Measurements from ENCODE around the gene ADGRD2.

Gene ADGRD2

DNA sequence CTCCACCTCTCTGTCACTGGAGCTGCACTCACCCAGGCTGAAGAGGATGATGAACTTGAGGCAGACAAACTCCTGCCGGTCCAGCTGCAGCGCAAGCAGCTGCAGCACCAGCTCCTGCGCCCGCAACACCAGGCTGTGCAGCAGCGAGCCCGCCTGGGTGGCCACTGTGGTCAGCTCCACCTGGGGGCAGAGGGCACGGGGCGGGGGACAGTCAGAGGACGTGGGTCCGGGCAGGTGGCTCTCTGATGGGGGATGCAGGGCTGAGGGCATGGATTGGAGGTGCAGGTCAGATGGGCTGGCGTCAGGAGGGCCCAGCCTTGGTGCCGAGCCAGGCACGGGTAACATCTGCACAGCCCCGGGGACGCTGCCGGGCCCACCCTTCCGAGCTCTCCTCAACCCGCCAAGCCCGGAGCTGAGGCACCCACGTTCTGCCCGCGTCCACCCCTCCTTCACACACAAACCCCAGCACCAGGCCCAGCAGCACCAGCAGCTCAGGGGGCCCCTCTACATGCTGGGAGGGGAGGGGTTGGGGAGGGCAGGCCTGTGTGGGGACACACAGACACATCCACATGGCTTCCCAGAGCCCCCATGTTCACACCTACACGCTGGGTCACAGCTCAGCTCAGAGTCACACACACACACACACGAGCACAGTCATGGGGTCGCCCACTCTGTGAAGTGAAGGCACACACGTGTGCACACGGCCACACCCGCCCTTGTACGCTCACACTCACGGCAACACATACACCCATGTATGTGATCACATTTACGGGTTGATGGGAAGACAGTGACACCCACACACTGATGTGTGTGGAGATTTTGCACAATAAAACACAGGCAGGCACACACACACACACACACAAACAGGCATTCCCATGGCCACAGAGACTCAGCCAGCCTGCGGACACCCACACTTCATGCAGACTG, 41.1 kb downstream of the ADGRD2 start:
- no peak for DNase-seq (ENCODE audit: low read depth, low spot score)
- H3K27ac ChIP-seq = no peak overlapping the region

DNA sequence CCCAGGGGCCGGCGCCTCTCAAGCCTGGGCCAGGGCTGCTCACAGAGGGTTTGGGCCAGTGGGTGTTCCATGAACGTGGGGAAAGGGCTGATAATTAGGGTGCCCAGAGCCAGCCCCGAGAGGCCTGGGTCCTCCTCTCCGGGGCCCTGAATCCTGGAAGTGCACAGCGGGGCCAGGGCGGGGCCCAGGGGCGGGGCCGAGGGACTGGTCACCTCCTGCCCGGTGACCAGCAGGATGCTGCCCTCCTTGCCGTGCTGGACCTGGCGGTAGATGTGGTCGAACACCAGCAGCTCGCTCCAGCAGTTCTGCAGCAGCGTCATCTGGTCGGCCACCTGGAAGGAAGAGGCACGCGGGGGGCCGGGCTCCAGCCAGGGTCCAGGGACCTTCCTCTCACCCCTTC, 42.6 kb downstream of the ADGRD2 start:
- H3K27ac ChIP-seq = no peak overlapping the region
- DNase-seq (ENCODE audit: low read depth, low spot score) = no peak

DNA sequence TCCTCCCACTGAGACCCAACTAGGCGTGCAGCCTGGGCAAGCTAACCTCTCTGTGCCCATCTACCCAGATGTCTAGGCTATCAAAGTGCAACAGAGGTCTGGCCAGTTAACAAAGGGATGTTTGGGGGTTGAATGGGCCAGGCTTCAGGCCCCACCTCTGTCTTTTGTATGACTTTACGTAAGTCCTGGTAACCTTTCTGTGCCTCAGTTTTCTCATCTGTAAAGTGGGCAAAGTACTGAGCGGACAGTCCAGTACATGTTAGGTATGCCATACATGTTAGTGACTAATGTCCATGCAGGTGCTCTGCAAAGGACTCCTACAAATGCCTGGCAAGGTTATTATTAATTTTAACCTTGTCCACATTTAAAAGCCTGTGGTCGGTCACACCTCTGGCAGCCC, 43.0 kb downstream of the ADGRD2 start:
- H3K27ac ChIP-seq = no peak overlapping the region
- no peak for DNase-seq (ENCODE audit: low read depth, low spot score)

GRCh38 chr9:124493794-124494479, 43.7 kb downstream of the ADGRD2 start:
- no peak overlapping the region for H3K27ac ChIP-seq
- no peak for DNase-seq (ENCODE audit: low read depth, low spot score)

DNA sequence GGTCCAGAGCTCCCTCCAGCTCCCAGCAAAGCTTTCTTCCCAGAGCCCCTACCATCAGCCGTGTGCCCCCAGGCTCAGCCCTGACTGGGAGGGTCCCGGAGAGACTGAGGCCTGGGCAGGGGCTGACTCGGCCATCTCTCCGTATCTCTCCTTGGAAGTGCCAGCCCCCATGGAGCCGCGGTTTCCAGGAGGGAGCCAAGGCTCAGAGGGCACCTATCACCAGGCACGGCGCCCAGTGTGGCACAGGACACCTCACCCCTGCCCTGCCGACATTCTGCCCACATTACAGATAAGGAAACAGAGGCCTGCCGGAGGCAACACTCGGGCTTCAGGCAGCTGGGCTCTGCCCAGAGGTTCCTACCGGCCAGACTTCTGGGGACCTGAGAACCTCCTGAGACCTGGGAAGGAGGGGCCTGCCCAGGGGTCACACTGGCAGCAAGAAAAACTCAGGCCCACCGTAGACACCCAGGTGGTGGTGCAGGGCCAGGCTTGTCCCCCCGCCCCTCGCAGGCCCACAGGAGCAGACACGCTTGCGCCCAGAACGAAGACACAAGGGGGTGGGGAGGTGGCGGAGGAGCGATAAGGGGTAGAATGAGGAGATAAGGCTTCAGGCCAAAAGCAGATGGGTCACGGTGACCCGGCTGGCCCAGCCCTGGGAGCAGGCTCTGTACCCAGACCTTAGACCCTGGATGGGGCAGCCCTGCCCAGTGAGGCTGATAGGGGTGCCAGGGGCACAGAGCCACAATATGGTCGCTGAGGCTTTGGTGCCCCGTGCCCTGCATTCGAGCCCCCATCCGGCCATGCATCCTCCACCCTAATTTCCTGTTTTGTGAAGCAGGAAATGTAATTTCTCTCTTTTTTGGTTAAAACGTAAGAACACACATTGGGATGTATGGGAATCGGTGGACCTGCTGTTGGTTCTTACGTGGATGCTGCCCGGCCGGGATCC, 45.1 kb downstream of the ADGRD2 start:
- H3K27ac ChIP-seq = no peak overlapping the region
- DNase-seq (ENCODE audit: low read depth, low spot score) = no peak

- DNase-seq (ENCODE audit: low read depth, low spot score) = no peak
- no peak overlapping the region for H3K27ac ChIP-seq
Observed at GRCh38 chr9:124496075-124496449, 45.8 kb downstream of the ADGRD2 start.

DNA sequence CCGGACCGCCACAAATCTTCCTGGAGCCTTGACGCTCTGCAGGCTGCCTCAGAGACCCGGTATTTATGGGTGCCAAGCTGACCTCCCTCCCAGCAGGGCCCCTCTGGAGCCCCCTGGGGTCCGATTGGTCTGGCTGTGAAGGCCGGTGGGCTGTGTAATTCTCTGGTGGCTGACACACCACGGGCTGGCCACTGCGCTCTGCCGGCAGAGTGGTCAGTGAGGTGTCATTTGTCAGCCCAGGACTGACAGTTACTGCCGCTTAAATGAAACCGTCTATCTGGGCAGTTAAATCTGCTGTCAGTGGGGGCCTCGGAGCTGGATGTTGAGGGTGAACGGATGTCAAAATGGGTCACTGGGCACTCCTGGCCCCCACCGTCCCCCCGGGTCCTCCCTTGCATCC, 46.2 kb downstream of the ADGRD2 start:
- DNase-seq (ENCODE audit: low read depth, low spot score) = no peak
- no peak overlapping the region for H3K27ac ChIP-seq

DNA sequence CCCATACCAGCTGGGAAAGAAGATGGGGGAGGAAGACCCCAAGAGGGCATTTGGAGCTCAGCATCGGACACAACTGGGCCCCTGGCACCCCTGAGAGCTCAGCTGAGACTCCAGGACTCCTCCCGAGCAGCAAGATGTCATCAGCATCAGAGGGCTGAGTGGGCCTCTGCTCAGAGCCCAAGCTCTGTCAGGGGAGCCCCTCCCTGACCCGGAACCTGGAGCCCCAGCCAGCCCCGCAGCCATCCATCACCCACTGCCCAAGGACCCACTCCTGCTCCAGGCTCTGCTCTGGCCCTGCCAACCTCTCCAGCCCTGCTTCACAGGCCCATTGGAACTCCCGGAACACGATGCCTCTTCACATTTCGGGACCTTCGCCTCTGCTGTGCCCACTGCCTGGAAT, 47.2 kb downstream of the ADGRD2 start:
- no peak for DNase-seq (ENCODE audit: low read depth, low spot score)
- H3K27ac ChIP-seq = no peak overlapping the region

GRCh38 chr9:124498040-124498439, 47.8 kb downstream of the ADGRD2 start:
- H3K27ac ChIP-seq = no peak overlapping the region
- no peak for DNase-seq (ENCODE audit: low read depth, low spot score)

DNA sequence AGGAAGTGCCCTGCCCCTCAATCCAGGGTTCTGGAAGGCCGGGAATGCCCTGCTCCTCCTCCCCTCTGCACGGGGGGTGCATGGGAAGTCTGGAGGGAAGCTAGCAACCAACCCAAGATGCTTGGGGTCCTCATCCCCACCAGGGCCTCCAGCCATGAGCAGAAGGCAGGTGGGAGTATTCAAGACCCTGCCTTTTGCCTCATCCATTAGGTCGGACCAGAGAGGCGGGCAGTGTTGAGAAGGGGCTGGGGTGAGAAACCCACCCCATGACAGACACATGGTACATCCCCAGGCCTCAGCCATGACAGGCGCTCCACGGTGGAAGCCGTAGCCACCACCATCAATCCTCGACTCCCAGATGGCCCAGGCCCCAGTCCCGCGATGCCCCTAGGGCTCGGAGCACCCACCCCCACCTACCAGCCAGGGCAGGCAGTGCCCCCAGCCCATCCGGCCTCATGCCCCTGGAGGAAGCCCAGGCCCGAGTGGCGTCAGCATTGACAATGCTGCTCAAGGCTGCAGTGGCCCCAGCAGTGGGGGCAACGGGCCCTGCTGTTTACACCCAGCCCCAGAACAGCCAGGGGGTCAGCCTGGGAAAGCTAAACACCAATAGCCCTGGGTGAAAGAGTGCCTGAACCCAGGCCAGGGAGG, 48.4 kb downstream of the ADGRD2 start:
- no peak for DNase-seq (ENCODE audit: low read depth, low spot score)
- no peak overlapping the region for H3K27ac ChIP-seq

DNA sequence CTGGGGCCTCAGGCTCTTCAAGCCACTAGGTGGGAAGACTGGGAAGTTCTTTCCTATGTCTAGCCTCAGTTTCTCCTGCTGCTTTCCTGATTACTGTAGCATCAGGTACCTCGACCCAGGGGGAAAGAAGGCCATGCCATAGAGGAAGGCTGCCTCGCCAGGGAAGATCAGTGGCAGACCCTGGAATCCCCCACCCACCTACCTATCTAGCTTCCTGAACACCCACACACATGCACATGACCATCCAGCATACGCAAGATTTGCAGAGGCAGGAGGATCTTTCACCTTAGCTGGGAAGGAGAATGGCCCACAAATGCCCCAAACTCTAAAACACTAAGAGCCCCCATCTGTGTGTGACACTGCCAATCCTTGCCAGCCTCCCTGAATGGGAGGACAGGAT, 49.0 kb downstream of the ADGRD2 start:
- no peak overlapping the region for H3K27ac ChIP-seq
- no peak for DNase-seq (ENCODE audit: low read depth, low spot score)

- no peak for DNase-seq (ENCODE audit: low read depth, low spot score)
Observed at GRCh38 chr9:124500028-124500795, 50.0 kb downstream of the ADGRD2 start.

DNA sequence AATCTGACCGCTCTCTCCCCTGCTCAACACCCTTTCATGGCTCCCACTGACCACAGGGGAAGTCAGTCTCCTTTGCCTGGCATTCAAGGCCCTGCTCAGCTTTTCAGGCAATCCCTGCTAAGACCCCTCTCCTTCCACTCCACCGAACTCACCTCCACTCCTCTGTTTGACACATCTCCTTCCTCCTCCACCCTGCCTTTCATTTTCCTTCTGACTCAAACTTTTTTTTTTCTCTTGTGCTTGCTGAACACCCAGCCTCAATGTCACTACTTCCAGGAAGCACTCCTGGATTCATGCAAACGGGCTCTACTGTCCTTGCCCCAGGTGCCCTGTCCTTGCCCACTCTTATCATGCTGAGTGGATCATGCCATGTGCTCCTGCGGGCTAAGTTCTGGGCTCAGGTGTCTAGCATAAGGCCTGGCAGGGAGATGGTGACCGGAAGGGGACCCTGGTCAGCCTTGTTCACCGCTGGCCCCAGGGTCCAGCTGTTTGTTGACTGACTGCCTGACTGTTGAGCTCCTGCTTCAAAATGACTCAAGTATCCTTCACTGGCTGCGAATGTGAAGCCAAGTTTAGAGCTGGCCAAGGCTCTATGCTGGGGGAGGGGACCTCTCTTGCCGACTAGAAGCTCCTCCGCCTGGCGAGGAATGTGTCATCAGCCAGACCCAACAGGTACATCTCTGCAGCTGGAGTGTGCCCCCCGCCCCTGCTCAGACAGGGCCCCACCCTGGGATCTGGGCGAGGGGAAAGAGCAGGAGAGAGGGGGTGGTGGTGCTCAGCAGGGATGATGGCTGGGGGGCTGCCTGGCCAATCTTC, 50.8 kb downstream of the ADGRD2 start:
- no peak overlapping the region for H3K27ac ChIP-seq
- DNase-seq (ENCODE audit: low read depth, low spot score) = no peak

More at GRCh38 chr9:124500028-124500795, 50.0 kb downstream of the ADGRD2 start:
- no peak overlapping the region for H3K27ac ChIP-seq

GRCh38 chr9:124501771-124502320, 51.6 kb downstream of the ADGRD2 start:
- no peak overlapping the region for H3K27ac ChIP-seq
- DNase-seq (ENCODE audit: low read depth, low spot score) = no peak

DNA sequence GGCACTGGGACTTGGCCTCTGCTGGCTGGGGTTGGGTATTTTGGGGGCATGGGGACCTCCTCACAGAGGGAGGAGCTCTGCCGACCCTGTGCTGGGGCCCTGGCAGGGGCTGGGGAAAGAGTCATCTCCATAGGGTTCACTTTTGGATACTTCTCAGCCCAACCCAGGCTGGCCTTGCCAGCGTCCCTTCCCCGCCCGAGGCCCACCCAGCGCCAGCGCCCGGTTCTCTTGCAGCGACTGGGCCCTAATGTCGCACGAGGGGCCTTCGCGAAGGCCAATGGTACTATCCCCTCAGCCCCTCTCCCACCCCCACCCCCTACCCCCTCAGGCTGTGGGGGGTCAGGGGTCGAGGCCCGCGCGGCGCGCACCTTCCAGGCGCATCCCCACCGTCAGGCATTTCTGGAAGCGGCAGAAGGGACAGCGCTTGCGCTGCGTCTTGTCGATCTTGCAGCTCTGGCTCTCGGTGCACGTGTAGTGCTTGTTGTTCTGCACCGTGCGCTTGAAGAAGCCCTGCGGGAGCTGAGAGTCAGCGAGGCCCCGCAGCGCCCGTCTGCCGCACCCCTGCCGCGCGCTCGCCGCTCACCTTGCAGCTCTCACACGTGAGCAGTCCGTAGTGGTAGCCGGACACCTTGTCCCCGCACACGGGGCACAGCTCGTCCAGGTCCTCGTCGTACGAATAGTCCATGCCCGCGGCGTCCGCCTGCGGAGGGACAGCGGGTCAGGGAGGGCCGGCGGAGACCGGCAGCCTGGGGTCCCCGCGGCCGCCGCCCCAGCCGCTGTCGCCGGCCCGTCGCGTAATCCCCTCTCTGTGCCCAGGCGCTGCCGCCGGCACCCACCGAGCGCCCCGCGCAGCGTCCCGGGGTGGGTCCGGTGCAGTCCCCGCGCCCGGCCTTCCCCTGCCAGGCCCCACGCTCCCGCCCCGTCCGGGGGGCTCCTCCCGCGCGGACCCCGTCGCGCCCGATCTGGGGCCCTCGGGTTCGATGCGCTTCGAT, 52.8 kb downstream of the ADGRD2 start:
- DNase-seq (ENCODE audit: low read depth, low spot score) = no peak
- H3K27ac ChIP-seq = no peak overlapping the region

- no peak for DNase-seq (ENCODE audit: low read depth, low spot score)
- H3K27ac ChIP-seq = no peak overlapping the region
Observed at GRCh38 chr9:124503713-124504529, 53.7 kb downstream of the ADGRD2 start.
